ENCODE measurements around the gene RNH1.

GRCh38 chr11:545171-545570, 38.1 kb upstream of the RNH1 start:
- TF ChIP-seq CTCF (IDR thresholded peaks at IDR 0.05) (no peak), POLR2A (IDR thresholded peaks at IDR 0.05) (no peak)
